Measurements from ENCODE around the gene ASTN2. TPM values are rescaled to one million over a fixed set of nuclear protein-coding genes. Genes with fewer than 3 reads are reported as not detected.

The ASTN2 gene
- total RNA-seq, 6 experiments from 2014 or later: 0.91 to 3.1 (median 2.5) TPM

DNA sequence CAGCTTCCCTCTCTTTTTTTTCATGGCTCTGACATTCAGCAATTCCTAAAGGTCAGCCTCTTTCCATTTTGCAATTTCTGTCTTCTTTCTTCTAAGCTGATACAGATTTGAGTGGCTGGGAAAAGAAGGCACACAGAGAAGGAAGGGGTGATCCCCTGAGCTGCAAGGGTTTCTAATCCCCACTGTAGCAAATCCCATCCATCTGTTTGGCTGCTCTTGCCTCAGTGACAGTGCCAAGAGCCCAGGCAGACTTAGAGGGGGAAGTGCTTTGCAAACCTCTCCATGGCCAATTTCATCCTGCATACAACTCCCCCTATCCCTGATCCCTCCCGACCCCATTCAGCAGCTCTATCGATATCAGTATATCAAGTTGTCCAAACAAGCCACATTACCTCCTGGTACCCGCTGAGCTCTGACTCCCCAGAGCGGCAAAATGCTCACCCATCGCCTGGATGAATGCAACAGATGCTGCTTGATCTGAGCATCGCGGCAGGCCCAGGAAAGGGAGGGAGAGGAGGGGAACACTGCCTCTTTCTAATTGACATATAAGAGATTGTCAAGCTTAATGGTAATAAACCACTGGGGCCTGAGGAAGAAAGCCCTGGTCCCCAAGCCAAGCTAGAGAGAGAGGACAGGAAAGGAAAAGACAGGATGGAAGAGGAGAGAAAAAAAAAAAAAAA is 268.9 kb downstream of the ASTN2 start:
- 64% methylated on average over 3 of the region's 7 CpGs for WGBS (ENCODE audit: insufficient coverage, low coverage, low lambda C conversion rate, missing lambda C conversion rate)
- H3K36me3 ChIP-seq: no peaks in the 10 kb centered on the region
- intact Hi-C loops (cut with DNase I): no loop called here
- ATAC-seq (no peak), DNase-seq (no peak)
- H3K9me3 ChIP-seq: no peaks in the 10 kb centered on the region
- H3K27me3 ChIP-seq: no peaks in the 10 kb centered on the region
- H3K4me3 ChIP-seq: no peak overlapping the region
- H3K4me1 ChIP-seq: no peaks in the 10 kb centered on the region
- H3K27ac ChIP-seq: no peak overlapping the region
- TF ChIP-seq POLR2A (IDR thresholded peaks at IDR 0.05): no peak
- no peak for TF ChIP-seq CTCF (IDR thresholded peaks at IDR 0.05)

DNA sequence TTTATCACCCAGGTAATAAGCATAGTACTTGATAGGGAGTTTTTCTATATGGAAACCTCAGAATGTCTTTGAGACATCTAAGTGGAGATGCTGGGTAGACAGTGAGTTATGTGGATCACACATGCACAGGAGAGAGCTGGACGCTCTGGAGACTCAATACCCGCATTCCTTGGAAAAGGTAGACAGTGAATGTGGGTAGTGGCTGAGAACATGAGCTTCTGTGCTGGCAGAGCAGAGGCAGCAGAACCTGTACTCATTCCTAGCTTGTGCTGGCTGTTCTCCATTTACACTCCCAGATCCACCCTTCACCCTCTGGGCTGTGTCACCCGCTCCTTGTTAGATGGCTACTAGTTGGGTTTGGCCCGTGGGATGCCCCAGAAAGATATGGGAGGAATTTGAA is 269.8 kb downstream of the ASTN2 start:
- TF ChIP-seq CTCF (IDR thresholded peaks at IDR 0.05): no peak
- no peak for TF ChIP-seq POLR2A (IDR thresholded peaks at IDR 0.05)
- ATAC-seq (no peak), DNase-seq (no peak)
- intact Hi-C loops (cut with DNase I): no loop called here
- no peak overlapping the region for H3K4me3 ChIP-seq
- H3K36me3 ChIP-seq: no peaks in the 10 kb centered on the region
- H3K27ac ChIP-seq: no peak overlapping the region
- 60% methylated on average over 1 of the region's 4 CpGs for WGBS (ENCODE audit: insufficient coverage, low coverage, low lambda C conversion rate, missing lambda C conversion rate)
- no peaks in the 10 kb centered on the region for H3K27me3 ChIP-seq
- no peaks in the 10 kb centered on the region for H3K9me3 ChIP-seq
- no peaks in the 10 kb centered on the region for H3K4me1 ChIP-seq

- intact Hi-C loops (cut with DNase I): no loop called here
- ATAC-seq: no peak
- TF ChIP-seq POLR2A (IDR thresholded peaks at IDR 0.05) (no peak), CTCF (IDR thresholded peaks at IDR 0.05) (no peak)
- Histone ChIP-seq H3K27me3 (no peaks in the 10 kb centered on the region), H3K9me3 (no peaks in the 10 kb centered on the region), H3K36me3 (no peaks in the 10 kb centered on the region), H3K27ac (no peak overlapping the region), H3K4me1 (no peaks in the 10 kb centered on the region), H3K4me3 (no peak overlapping the region)
- DNase-seq: no peak
- 27% methylated on average over 5 of the region's 5 CpGs for WGBS (ENCODE audit: insufficient coverage, low coverage, low lambda C conversion rate, missing lambda C conversion rate)
Measured at GRCh38 chr9:117138231-117138630, 276.6 kb downstream of the ASTN2 start.

GRCh38 chr9:117136461-117136860 is 278.4 kb downstream of the ASTN2 start:
- DNase-seq: no peak
- H3K27ac ChIP-seq: no peak overlapping the region
- no peak overlapping the region for H3K4me3 ChIP-seq
- H3K4me1 ChIP-seq: no peaks in the 10 kb centered on the region
- no peaks in the 10 kb centered on the region for H3K9me3 ChIP-seq
- intact Hi-C loops (cut with DNase I): no loop called here
- H3K27me3 ChIP-seq: no peaks in the 10 kb centered on the region
- TF ChIP-seq CTCF (IDR thresholded peaks at IDR 0.05): no peak
- ATAC-seq: no peak
- no peaks in the 10 kb centered on the region for H3K36me3 ChIP-seq
- WGBS (ENCODE audit: insufficient coverage, low coverage, low lambda C conversion rate, missing lambda C conversion rate): 37% methylated on average over 4 of the region's 4 CpGs

Data from right lobe of liver (tissue), 6 donors.